ENCODE measurements around the gene SNRPE. TPM values are rescaled to one million over a fixed set of nuclear protein-coding genes. Genes with fewer than 3 reads are reported as not detected.

The SNRPE gene
- total and polyA plus RNA-seq, 9 of the 15 experiments (the other 6 are each of a cell fraction or from before 2014, with no cell fraction given), result 216 to 1,893 (median 487) TPM

DNA sequence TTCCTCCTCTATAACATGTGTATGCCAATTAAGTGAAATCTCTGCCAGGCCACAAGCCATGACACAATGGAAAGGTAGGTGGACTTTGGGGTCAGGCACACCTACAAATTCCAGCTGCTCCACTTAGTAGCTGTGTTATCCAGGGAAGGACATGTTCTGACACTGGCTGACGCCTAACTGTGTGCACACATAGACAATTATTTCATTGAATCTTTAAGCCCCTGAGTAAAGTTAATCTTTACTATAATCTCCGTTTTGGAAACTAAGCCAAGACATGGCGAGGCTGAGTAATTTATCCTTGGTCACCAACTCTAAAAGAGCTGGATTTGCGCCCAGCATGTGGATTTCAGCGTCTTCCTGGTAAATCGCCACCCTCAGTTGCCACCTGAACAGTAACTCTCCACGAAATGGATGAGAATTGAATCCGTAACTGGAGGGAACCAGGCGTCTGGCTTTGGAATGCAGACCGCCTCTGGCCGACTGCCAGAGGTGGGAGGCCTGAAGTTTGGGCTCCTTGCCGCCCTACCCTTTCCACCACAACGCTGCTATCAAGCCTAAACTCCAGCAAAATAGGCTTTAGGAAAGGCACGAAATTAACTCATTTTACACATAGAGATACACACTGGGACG, 888 bp upstream of the SNRPE start:
- in situ Hi-C loops (cut with MboI), result loop anchor here (5.0 to 10.0 kb wide), 2 partner anchors 267 to 504 kb away; no protein-coding TSS in a partner anchor
- Histone ChIP-seq H2AFZ (ENCODE audit: low read depth, low read length) (peak overlapping the region; percentile 99), H3K27me3 (ENCODE audit: control insufficient read depth in 2 of 2, insufficient read depth in 2 of 2, low read length in 2 of 2) (no peaks in the 10 kb centered on the region), H3K9me3 (replicated peaks; ENCODE audit: control insufficient read depth, insufficient read depth, low read depth, low read length) (no peaks in the 10 kb centered on the region), H3K4me1 (replicated peaks in 1 of 2; ENCODE audit: control insufficient read depth in 2 of 2, insufficient read depth in 2 of 2, low read length in 2 of 2) (peaks cover 4 to 10% of the 10 kb centered on the region in 2 experiments; a peak in 4 of 5 replicates), H3K9ac (ENCODE audit: insufficient read depth in 1 of 2, low read depth in 2 of 2, low read length in 2 of 2) (peak overlapping the region; percentile 80 to 96), H4K20me1 (replicated peaks; ENCODE audit: control insufficient read depth, insufficient read depth, low read length) (0 out of 2 replicates have a peak, but pooled peaks cover 4% of the 10 kb centered on the region), H3K4me3 (peak overlapping the region; percentile 92), H3K9me1 (ENCODE audit: control insufficient read depth, insufficient read depth, low read length) (no peaks in the 10 kb centered on the region), H3K36me3 (ENCODE audit: control insufficient read depth, insufficient read depth, low read length) (peaks cover 47% of the 10 kb centered on the region), H3K27ac (ENCODE audit: extremely low read depth, low read depth, low read length) (no peak overlapping the region; the same call in 2 of the 3 replicates), H3K4me2 (ENCODE audit: insufficient read depth, low read length) (peak overlapping the region; percentile 99), H3K79me2 (ENCODE audit: control insufficient read depth, insufficient read depth, low read length) (peaks cover 34% of the 10 kb centered on the region)
- TF ChIP-seq, protein P1, sequence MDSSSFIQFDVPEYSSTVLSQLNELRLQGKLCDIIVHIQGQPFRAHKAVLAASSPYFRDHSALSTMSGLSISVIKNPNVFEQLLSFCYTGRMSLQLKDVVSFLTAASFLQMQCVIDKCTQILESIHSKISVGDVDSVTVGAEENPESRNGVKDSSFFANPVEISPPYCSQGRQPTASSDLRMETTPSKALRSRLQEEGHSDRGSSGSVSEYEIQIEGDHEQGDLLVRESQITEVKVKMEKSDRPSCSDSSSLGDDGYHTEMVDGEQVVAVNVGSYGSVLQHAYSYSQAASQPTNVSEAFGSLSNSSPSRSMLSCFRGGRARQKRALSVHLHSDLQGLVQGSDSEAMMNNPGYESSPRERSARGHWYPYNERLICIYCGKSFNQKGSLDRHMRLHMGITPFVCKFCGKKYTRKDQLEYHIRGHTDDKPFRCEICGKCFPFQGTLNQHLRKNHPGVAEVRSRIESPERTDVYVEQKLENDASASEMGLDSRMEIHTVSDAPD (CRISPR knock-in tag; IDR thresholded peaks at IDR 0.05), result no peak
- TF ChIP-seq NFIC (IDR thresholded peaks at IDR 0.05) (peak; percentile 67), CEBPZ (IDR thresholded peaks at IDR 0.05; ENCODE audit: borderline replicate concordance, low read depth, low read length) (no peak)
- intact Hi-C loops (cut with micrococcal nuclease), result loop anchor here (1.0 to 10.0 kb wide), 5 partner anchors 235 to 644 kb away; no protein-coding TSS in a partner anchor
- FAIRE-seq (no peak), DNase-seq (ENCODE audit: extremely low read depth in 1 of 4, low spot score in 3 of 4) (no peak), ATAC-seq (no peak)
- 73% methylated on average over 15 of the region's 15 CpGs for WGBS (ENCODE audit: insufficient coverage, low coverage, missing lambda C conversion rate)
- ChIA-PET POLR2A (interaction anchor here (0.7 to 1.0 kb wide), 2 partner anchors 14 to 494 kb away, joined by 3 read pairs; no protein-coding TSS in a partner anchor), CTCF (ENCODE audit: low intra/inter-chr PET ratio) (interaction anchor here (0.6 to 3.3 kb wide), 4 partner anchors 268 to 503 kb away, joined by 3 to 29 read pairs (median 3); no protein-coding TSS in a partner anchor)
- no TSS peak for BruUV-seq (replicated peaks)

Data from K562 (cell line).